DOHH2 (cell line): ENCODE data around the gene ADAMTS2.

Source experiments
- CTCF ChIP-seq: fragments of 200-600 bp; sonication (generic); IDR thresholded peaks from one replicate; pipeline ENCODE4 v1.5.1; 2014; ENCODE audit warnings: antibody characterized with exemption, mild to moderate bottlenecking, low read depth, low read length; ENCODE audit not compliant: poor library complexity, severe bottlenecking
- EZH2phosphoT487 ChIP-seq: fragments of 200-600 bp; sonication (generic); IDR thresholded peaks from 2 replicates; pipeline ENCODE4 v1.6.1; 2017; ENCODE audit warnings: borderline replicate concordance, mild to moderate bottlenecking, antibody characterized with exemption, low read length, moderate library complexity, mixed read lengths

- TF ChIP-seq CTCF (no peak), EZH2phosphoT487 (no peak)
Measured at GRCh38 chr5:179241764-179242370, 103.4 kb downstream of the ADAMTS2 start.
